Uterus (tissue), 4 donors: ENCODE measurements around the gene SNX22. TPM values are rescaled to one million over a fixed set of nuclear protein-coding genes. Genes with fewer than 3 reads are reported as not detected.
"Not testable (repeated sequence)": the region's sequence is repeated elsewhere in the genome, so short reads cannot be mapped to it uniquely, and the experiment has no call there.

ENCODE experiments used
- DNase-seq, 2 donors: peaks; one replicate each; pipeline ENCODE4 v3.0.0-alpha.2; 2019 to 2020
- H3K27ac ChIP-seq, 2 donors: fragments of 200-600 bp; sonication (generic); 1 replicate in 1 of 2; 2 replicates in 1 of 2; pipeline ENCODE4 v1.5.1; 2016 to 2018
- H3K27me3 ChIP-seq, 2 donors: fragments of 200-600 bp; sonication (generic); one replicate each; pipeline ENCODE4 v1.5.1; 2018 to 2019; ENCODE audit warnings: control low read depth in 1 of 2
- H3K36me3 ChIP-seq, 2 donors: fragments of 200-600 bp; sonication (generic); one replicate each; pipeline ENCODE4 v1.5.1; 2019; ENCODE audit warnings: control low read depth in 1 of 2
- H3K4me1 ChIP-seq, 2 donors: fragments of 200-600 bp; sonication (generic); one replicate each; pipeline ENCODE4 v1.5.1; 2018 to 2019; ENCODE audit warnings: control low read depth in 1 of 2
- H3K4me3 ChIP-seq, 2 donors: fragments of 200-600 bp; sonication (generic); 1 replicate in 1 of 2; 2 replicates in 1 of 2; pipeline ENCODE4 v1.5.1; 2018 to 2019; ENCODE audit warnings: mild to moderate bottlenecking in 1 of 2
- H3K9me3 ChIP-seq, 2 donors: fragments of 200-600 bp; sonication (generic); one replicate each; pipeline ENCODE4 v1.5.1; 2019; ENCODE audit warnings: control low read depth in 1 of 2
- POLR2A ChIP-seq, 2 donors: fragments of 450-650 bp; IDR thresholded peaks; one replicate each; pipeline ENCODE4 v1.6.1; 2016; ENCODE audit warnings: antibody characterized with exemption in 2 of 2, mild to moderate bottlenecking in 1 of 2, moderate library complexity in 1 of 2
- intact Hi-C: fragments of 100-400 bp; cut with DNase I; formaldehyde crosslinking; loops from one replicate; pipeline ENCODE4 v1.15.1; 2023; ENCODE audit warnings: low total_unique reads
- total RNA-seq, 4 donors: library from RNA; depleted of rRNA in 3 of 4; stranded (reverse); fragments of >200 nt in 3 of 4; gene quantifications; one replicate each; pipeline versions ENCODE4 v1.1.0 to v1.2.4, GENCODE V29; 2014 to 2023
- TF ChIP-seq, protein P1 (sequence below), 4 experiments: fragments of 200-600 bp in 2 of 4; fragments of 450-650 bp in 2 of 4; sonication (generic) in 2 of 4; IDR thresholded peaks; one replicate each; pipeline ENCODE4 v1.5.1; 2016 to 2019; ENCODE audit warnings: antibody characterized with exemption in 4 of 4, mild to moderate bottlenecking in 2 of 4, moderate library complexity in 1 of 4
- donor health status: DM: yes; HTN: yes; CAD: no.

SNX22 gene
- total RNA-seq, 4 donors from 2014 or later = 0.55 to 1.7 TPM; not detected in 2

DNA sequence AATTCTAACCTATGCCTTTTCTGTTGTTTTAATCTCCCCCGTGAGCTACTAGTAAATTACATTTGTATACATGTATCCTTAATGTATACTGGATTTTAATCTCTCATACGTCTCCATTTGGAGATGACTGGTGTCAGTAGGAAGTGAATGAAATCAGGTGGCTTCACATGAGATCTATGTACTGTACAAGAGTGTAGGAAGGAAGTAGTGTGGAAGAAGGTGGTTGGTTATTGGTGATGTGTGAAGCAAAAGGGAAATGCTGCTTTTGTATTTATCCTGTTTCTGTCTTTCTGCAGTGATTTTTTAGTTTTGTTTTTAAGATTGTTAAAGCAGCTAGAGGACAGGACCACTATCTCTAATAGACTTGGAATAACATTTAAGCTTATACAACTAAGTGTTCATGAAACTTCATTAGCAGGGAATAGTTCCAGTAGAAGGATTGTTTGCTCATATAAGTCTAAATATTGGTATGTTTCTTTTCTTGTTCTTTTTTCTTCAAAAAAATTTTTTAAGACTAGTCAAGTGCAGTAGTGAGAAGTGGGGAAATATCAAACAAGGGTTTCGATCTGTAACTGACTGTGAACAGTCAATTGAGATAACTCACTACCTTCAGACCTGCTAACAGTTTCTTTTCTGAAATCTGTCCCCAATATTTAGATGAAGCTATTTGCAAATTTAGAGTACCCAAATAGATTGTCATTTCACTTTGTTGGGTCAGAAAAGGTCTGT, 40.4 kb upstream of the SNX22 start:
- intact Hi-C loops = no loop called here
- TF ChIP-seq, protein P1, sequence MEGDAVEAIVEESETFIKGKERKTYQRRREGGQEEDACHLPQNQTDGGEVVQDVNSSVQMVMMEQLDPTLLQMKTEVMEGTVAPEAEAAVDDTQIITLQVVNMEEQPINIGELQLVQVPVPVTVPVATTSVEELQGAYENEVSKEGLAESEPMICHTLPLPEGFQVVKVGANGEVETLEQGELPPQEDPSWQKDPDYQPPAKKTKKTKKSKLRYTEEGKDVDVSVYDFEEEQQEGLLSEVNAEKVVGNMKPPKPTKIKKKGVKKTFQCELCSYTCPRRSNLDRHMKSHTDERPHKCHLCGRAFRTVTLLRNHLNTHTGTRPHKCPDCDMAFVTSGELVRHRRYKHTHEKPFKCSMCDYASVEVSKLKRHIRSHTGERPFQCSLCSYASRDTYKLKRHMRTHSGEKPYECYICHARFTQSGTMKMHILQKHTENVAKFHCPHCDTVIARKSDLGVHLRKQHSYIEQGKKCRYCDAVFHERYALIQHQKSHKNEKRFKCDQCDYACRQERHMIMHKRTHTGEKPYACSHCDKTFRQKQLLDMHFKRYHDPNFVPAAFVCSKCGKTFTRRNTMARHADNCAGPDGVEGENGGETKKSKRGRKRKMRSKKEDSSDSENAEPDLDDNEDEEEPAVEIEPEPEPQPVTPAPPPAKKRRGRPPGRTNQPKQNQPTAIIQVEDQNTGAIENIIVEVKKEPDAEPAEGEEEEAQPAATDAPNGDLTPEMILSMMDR (IDR thresholded peaks at IDR 0.05) = no peak
- TF ChIP-seq POLR2A (IDR thresholded peaks at IDR 0.05) = no peak
- Histone ChIP-seq H3K9me3 (no peaks in the 10 kb centered on the region), H3K27ac (no peak overlapping the region), H3K4me3 (no peak overlapping the region), H3K27me3 (no peaks in the 10 kb centered on the region), H3K36me3 (no peaks in the 10 kb centered on the region), H3K4me1 (no peaks in the 10 kb centered on the region)
- DNase-seq = no peak

GRCh38 chr15:64111679-64112050, 39.9 kb upstream of the SNX22 start:
- Histone ChIP-seq H3K27me3 (no peaks in the 10 kb centered on the region), H3K36me3 (no peaks in the 10 kb centered on the region), H3K9me3 (no peaks in the 10 kb centered on the region), H3K27ac (no peak overlapping the region), H3K4me3 (no peak overlapping the region), H3K4me1 (no peaks in the 10 kb centered on the region)
- DNase-seq = no peak
- intact Hi-C loops = no loop called here
- no peak for TF ChIP-seq POLR2A (IDR thresholded peaks at IDR 0.05)
- TF ChIP-seq, protein P1 (IDR thresholded peaks at IDR 0.05) = no peak

GRCh38 chr15:64112073-64112772, 39.3 kb upstream of the SNX22 start:
- intact Hi-C loops = no loop called here
- TF ChIP-seq, protein P1 (IDR thresholded peaks at IDR 0.05) = no peak
- TF ChIP-seq POLR2A (IDR thresholded peaks at IDR 0.05) = no peak
- Histone ChIP-seq H3K4me1 (no peaks in the 10 kb centered on the region), H3K36me3 (no peaks in the 10 kb centered on the region), H3K4me3 (no peak overlapping the region), H3K9me3 (no peaks in the 10 kb centered on the region), H3K27me3 (no peaks in the 10 kb centered on the region), H3K27ac (no peak overlapping the region)
- no peak for DNase-seq

GRCh38 chr15:64112904-64113303, 38.6 kb upstream of the SNX22 start:
- DNase-seq = no peak
- TF ChIP-seq, protein P1 (IDR thresholded peaks at IDR 0.05) = no peak
- TF ChIP-seq POLR2A (IDR thresholded peaks at IDR 0.05) = no peak
- no peaks in the 10 kb centered on the region for H3K27me3 ChIP-seq
- H3K27ac ChIP-seq = no peak overlapping the region
- no peaks in the 10 kb centered on the region for H3K9me3 ChIP-seq
- H3K4me1 ChIP-seq = no peaks in the 10 kb centered on the region
- H3K36me3 ChIP-seq = no peaks in the 10 kb centered on the region
- intact Hi-C loops = no loop called here
- no peak overlapping the region for H3K4me3 ChIP-seq

DNA sequence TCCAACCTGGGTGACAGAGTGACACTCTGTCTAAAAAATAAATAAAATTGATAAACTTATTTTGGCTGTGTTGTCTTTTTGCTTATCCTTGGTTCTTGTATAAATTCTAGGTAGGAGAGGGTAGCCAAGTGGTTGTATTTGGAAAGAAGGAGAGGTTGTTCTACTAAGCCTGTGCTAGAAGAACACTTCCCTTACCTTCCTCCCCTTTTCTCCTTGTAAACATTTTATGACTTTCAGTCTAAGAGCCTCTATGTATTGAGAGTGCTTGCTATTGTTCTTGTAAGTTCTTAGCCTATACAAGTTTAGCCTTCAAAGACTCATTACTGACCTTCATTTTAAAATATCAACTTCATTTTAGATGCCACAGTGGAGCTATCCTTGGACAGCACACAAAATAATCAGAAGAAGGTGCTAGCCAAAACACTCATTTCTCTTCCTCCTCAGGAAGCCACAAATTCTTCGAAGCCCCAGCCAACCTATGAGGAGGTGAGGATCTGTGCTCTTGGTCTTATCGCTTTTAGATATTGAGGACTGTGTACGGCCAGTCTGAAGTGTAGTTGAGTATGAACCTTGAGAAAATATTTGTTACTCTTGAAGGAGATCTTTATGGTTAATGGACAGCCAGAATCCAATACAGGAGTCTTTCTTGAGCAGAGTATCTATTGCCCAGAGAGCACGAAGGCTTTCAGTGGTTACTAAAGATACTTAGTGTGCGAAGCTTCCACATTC, 33.6 kb upstream of the SNX22 start:
- Histone ChIP-seq H3K9me3 (no peaks in the 10 kb centered on the region), H3K4me1 (no peaks in the 10 kb centered on the region), H3K36me3 (no peaks in the 10 kb centered on the region), H3K27ac (no peak overlapping the region), H3K27me3 (no peaks in the 10 kb centered on the region), H3K4me3 (no peak overlapping the region)
- no peak for DNase-seq
- no peak for TF ChIP-seq POLR2A (IDR thresholded peaks at IDR 0.05)
- TF ChIP-seq, protein P1 (IDR thresholded peaks at IDR 0.05) = no peak
- intact Hi-C loops = no loop called here

- DNase-seq, H3K4me3 ChIP-seq, H3K36me3 ChIP-seq, intact Hi-C loops, H3K27me3 ChIP-seq, H3K27ac ChIP-seq, H3K4me1 ChIP-seq, H3K9me3 ChIP-seq: not testable (repeated sequence)
Measured at GRCh38 chr15:64120322-64120721, 31.2 kb upstream of the SNX22 start.
